ENCODE data around the gene C19orf53. TPM values are rescaled to one million over a fixed set of nuclear protein-coding genes. Genes with fewer than 3 reads are reported as not detected.
"Not testable (repeated sequence)": the region's sequence is repeated elsewhere in the genome, so short reads cannot be mapped to it uniquely, and the experiment has no call there.

Gene C19orf53
- polyA plus RNA-seq (ENCODE audit: insufficient read length in 3 of 3): 100 to 1,000 TPM; 101 to 128 (median 117) TPM
- long read RNA-seq, donor 1, transcript C19orf53-206 (2 exons, 491 nt): minor isoform, 5 of 130 reads
- long read RNA-seq, donor 1, transcript C19orf53-202 (3 exons, 873 nt): major isoform, 119 of 130 reads
- long read RNA-seq, donor 1, partial matches to known transcripts: 0 of 130 reads
- long read RNA-seq, donor 1, other reads (novel, unspliced or antisense): 0 of 130 reads
- long read RNA-seq, donor 2, transcript C19orf53-202 (3 exons, 873 nt): major isoform, 108 of 133 reads
- long read RNA-seq, donor 2, partial matches to known transcripts: 19 of 133 reads
- long read RNA-seq, donor 2, other reads (novel, unspliced or antisense): 0 of 133 reads
- long read RNA-seq, donor 3, transcript C19orf53-202 (3 exons, 873 nt): major isoform, 168 of 183 reads
- long read RNA-seq, donor 3, partial matches to known transcripts: 9 of 183 reads
- long read RNA-seq, donor 3, other reads (novel, unspliced or antisense): 0 of 183 reads
- long read RNA-seq, donor 4, transcript C19orf53-202 (3 exons, 873 nt): major isoform, 92 of 98 reads
- long read RNA-seq, donor 4, partial matches to known transcripts: 0 of 98 reads
- long read RNA-seq, donor 4, other reads (novel, unspliced or antisense): 0 of 98 reads
- long read RNA-seq, donor 5, transcript C19orf53-202 (3 exons, 873 nt): major isoform, 167 of 175 reads
- long read RNA-seq, donor 5, partial matches to known transcripts: 0 of 175 reads
- long read RNA-seq, donor 5, other reads (novel, unspliced or antisense): 0 of 175 reads
- long read RNA-seq, donor 6, transcript C19orf53-202 (3 exons, 873 nt): major isoform, 103 of 120 reads
- long read RNA-seq, donor 6, partial matches to known transcripts: 14 of 120 reads
- long read RNA-seq, donor 6, other reads (novel, unspliced or antisense): 0 of 120 reads
- long read RNA-seq, donor 7, transcript C19orf53-202 (3 exons, 873 nt): major isoform, 137 of 148 reads
- long read RNA-seq, donor 7, transcript C19orf53-206 (2 exons, 491 nt): minor isoform, 5 of 148 reads
- long read RNA-seq, donor 7, partial matches to known transcripts: 0 of 148 reads
- long read RNA-seq, donor 7, other reads (novel, unspliced or antisense): 0 of 148 reads
- long read RNA-seq, donor 8: 0 reads
- long read RNA-seq, donor 9, transcript C19orf53-206 (2 exons, 491 nt): minor isoform, 5 of 112 reads
- long read RNA-seq, donor 9, transcript C19orf53-202 (3 exons, 873 nt): major isoform, 103 of 112 reads
- long read RNA-seq, donor 9, partial matches to known transcripts: 0 of 112 reads
- long read RNA-seq, donor 9, other reads (novel, unspliced or antisense): 0 of 112 reads
- long read RNA-seq, donor 10, transcript C19orf53-202 (3 exons, 873 nt): major isoform, 118 of 124 reads
- long read RNA-seq, donor 10, partial matches to known transcripts: 0 of 124 reads
- long read RNA-seq, donor 10, other reads (novel, unspliced or antisense): 0 of 124 reads
- long read RNA-seq, donor 11, transcript C19orf53-202 (3 exons, 873 nt): major isoform, 74 of 78 reads
- long read RNA-seq, donor 11, partial matches to known transcripts: 0 of 78 reads
- long read RNA-seq, donor 11, other reads (novel, unspliced or antisense): 0 of 78 reads
- long read RNA-seq, donor 12, transcript C19orf53-202 (3 exons, 873 nt): major isoform, 65 of 76 reads
- long read RNA-seq, donor 12, partial matches to known transcripts: 6 of 76 reads
- long read RNA-seq, donor 12, other reads (novel, unspliced or antisense): 0 of 76 reads
- long read RNA-seq, donor 13: 0 reads
- long read RNA-seq, donor 14, transcript C19orf53-202 (3 exons, 873 nt): major isoform, 122 of 129 reads
- long read RNA-seq, donor 14, partial matches to known transcripts: 0 of 129 reads
- long read RNA-seq, donor 14, other reads (novel, unspliced or antisense): 0 of 129 reads
- long read RNA-seq, donor 15, transcript C19orf53-202 (3 exons, 873 nt): major isoform, 36 of 37 reads
- long read RNA-seq, donor 15, partial matches to known transcripts: 0 of 37 reads
- long read RNA-seq, donor 15, other reads (novel, unspliced or antisense): 0 of 37 reads
- long read RNA-seq, donor 16, transcript C19orf53-202 (3 exons, 873 nt): major isoform, 261 of 268 reads
- long read RNA-seq, donor 16, transcript C19orf53-203 (2 exons, 499 nt): minor isoform, 5 of 268 reads
- long read RNA-seq, donor 16, partial matches to known transcripts: 0 of 268 reads
- long read RNA-seq, donor 16, other reads (novel, unspliced or antisense): 0 of 268 reads

GRCh38 chr19:13774217-13775191 lies at the start of gene C19orf53:
C19orf53 (plus strand) TSS chr19:13774456; CDS start chr19:13774478, 22 bp downstream.
- peak; percentile 83 to 92 (median 86) for DNase-seq (ENCODE audit: extremely low read depth in 1 of 11, low read depth in 9 of 11, low spot score in 4 of 11)

GRCh38 chr19:13726323-13726722 lies 47.9 kb upstream of the C19orf53 start:
- DNase-seq (ENCODE audit: extremely low read depth in 1 of 11, low read depth in 9 of 11, low spot score in 4 of 11): no peak

GRCh38 chr19:13727798-13728197 lies 46.5 kb upstream of the C19orf53 start:
- DNase-seq (ENCODE audit: extremely low read depth in 1 of 11, low read depth in 9 of 11, low spot score in 4 of 11): no peak

GRCh38 chr19:13729859-13730258 lies 44.4 kb upstream of the C19orf53 start:
- no peak for DNase-seq (ENCODE audit: extremely low read depth in 1 of 11, low read depth in 9 of 11, low spot score in 4 of 11)

- peak; percentile 85 to 95 (median 94) for DNase-seq (ENCODE audit: extremely low read depth in 1 of 11, low read depth in 9 of 11, low spot score in 4 of 11)
These were observed 42.9 kb upstream of the C19orf53 start for GRCh38 chr19:13731147-13731964.

GRCh38 chr19:13732337-13732736 lies 41.9 kb upstream of the C19orf53 start:
- DNase-seq (ENCODE audit: extremely low read depth in 1 of 11, low read depth in 9 of 11, low spot score in 4 of 11): no peak

- DNase-seq (ENCODE audit: extremely low read depth in 1 of 11, low read depth in 9 of 11, low spot score in 4 of 11): no peak
These were observed 39.5 kb upstream of the C19orf53 start for GRCh38 chr19:13734751-13735150.

- DNase-seq (ENCODE audit: extremely low read depth in 1 of 11, low read depth in 9 of 11, low spot score in 4 of 11): no peak
These were observed 36.2 kb upstream of the C19orf53 start for GRCh38 chr19:13738073-13738472.

- DNase-seq (ENCODE audit: extremely low read depth in 1 of 11, low read depth in 9 of 11, low spot score in 4 of 11): no peak
These were observed 32.4 kb upstream of the C19orf53 start for GRCh38 chr19:13741893-13742292.

GRCh38 chr19:13742756-13743155 lies 31.5 kb upstream of the C19orf53 start:
- DNase-seq (ENCODE audit: extremely low read depth in 1 of 11, low read depth in 9 of 11, low spot score in 4 of 11): no peak

GRCh38 chr19:13744174-13744573 lies 30.1 kb upstream of the C19orf53 start:
- DNase-seq (ENCODE audit: extremely low read depth in 1 of 11, low read depth in 9 of 11, low spot score in 4 of 11): no peak

GRCh38 chr19:13747098-13747453 lies 27.2 kb upstream of the C19orf53 start:
- DNase-seq (ENCODE audit: extremely low read depth in 1 of 11, low read depth in 9 of 11, low spot score in 4 of 11): no peak

GRCh38 chr19:13748169-13748828 lies 26.0 kb upstream of the C19orf53 start:
- no peak for DNase-seq (ENCODE audit: extremely low read depth in 1 of 11, low read depth in 9 of 11, low spot score in 4 of 11)

- DNase-seq (ENCODE audit: extremely low read depth in 1 of 11, low read depth in 9 of 11, low spot score in 4 of 11): no peak
These were observed 22.8 kb upstream of the C19orf53 start for GRCh38 chr19:13751436-13751835.

- not testable (repeated sequence) for DNase-seq (ENCODE audit: extremely low read depth in 1 of 11, low read depth in 9 of 11, low spot score in 4 of 11)
These were observed 20.6 kb upstream of the C19orf53 start for GRCh38 chr19:13753622-13754021.
